Stomach smooth muscle (tissue), 2 donors: Measurements from ENCODE around the gene KBTBD13.
"Not testable (repeated sequence)": the region's sequence is repeated elsewhere in the genome, so short reads cannot be mapped to it uniquely, and the experiment has no call there.

Source experiments
- H3K27ac ChIP-seq: one replicate; pipeline ENCODE4 v1.7.0; 2013; ENCODE audit warnings: mild to moderate bottlenecking, low read length, inconsistent platforms
- H3K27me3 ChIP-seq, 2 donors: one replicate each; pipeline ENCODE4 v1.7.0; 2013; ENCODE audit warnings: low read length in 2 of 2; ENCODE audit not compliant: insufficient read depth in 2 of 2, control insufficient read depth in 1 of 2
- H3K36me3 ChIP-seq, 2 donors: one replicate each; pipeline ENCODE4 v1.7.0; 2013; ENCODE audit warnings: low read length in 2 of 2; ENCODE audit not compliant: control insufficient read depth in 2 of 2, insufficient read depth in 2 of 2
- H3K4me1 ChIP-seq: one replicate; pipeline ENCODE4 v1.7.0; 2013; ENCODE audit warnings: low read length; ENCODE audit not compliant: control insufficient read depth, insufficient read depth
- H3K4me3 ChIP-seq, 2 donors: one replicate each; pipeline ENCODE4 v1.7.0; 2013; ENCODE audit warnings: low read length in 2 of 2
- H3K9ac ChIP-seq, 2 donors: one replicate each; pipeline ENCODE4 v1.7.0; 2013; ENCODE audit warnings: low read length in 2 of 2, mild to moderate bottlenecking in 1 of 2
- H3K9me3 ChIP-seq, 2 donors: one replicate each; pipeline ENCODE4 v1.7.0; 2013; ENCODE audit warnings: low read length in 2 of 2; ENCODE audit not compliant: control insufficient read depth in 2 of 2
- donor health status: healthy.
- donor health status: Pancreatic carcinoma.

Gene KBTBD13

DNA sequence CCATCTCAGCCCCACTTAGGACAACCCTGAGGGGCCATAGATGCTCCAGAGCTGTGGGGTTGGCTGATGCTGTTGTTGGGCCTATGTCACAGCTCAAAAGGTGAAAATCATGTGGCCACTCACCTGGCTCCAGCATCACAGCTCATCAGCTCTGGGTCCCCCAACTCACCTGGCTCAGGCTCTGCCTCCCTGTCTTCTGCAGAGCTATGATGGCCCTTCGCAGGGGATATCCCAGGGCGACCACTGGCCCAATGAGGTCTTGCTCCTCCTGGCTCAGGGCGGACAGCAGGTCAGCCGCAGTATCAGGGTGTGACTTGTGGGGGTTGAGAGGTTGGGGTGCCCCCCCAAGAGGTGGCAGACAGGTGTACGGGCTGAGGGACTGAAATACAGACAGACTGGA lies 22.8 kb downstream of the KBTBD13 start:
- Histone ChIP-seq H3K27me3 (no peaks in the 10 kb centered on the region), H3K4me1 (peaks cover 26% of the 10 kb centered on the region), H3K9me3 (no peaks in the 10 kb centered on the region), H3K4me3 (no peak overlapping the region), H3K9ac (no peak overlapping the region), H3K36me3 (peaks cover 17 to 25% of the 10 kb centered on the region in 2 donors), H3K27ac (no peak overlapping the region)

GRCh38 chr15:65099801-65100200 lies 23.3 kb downstream of the KBTBD13 start:
- peaks cover 17 to 27% of the 10 kb centered on the region in 2 donors for H3K36me3 ChIP-seq
- H3K27me3 ChIP-seq, H3K9ac ChIP-seq, H3K27ac ChIP-seq, H3K9me3 ChIP-seq, H3K4me3 ChIP-seq: not testable (repeated sequence)
- H3K4me1 ChIP-seq = peaks cover 21% of the 10 kb centered on the region

GRCh38 chr15:65100442-65100841 lies 23.9 kb downstream of the KBTBD13 start:
- no peak overlapping the region for H3K27ac ChIP-seq
- H3K9ac ChIP-seq = no peak overlapping the region
- H3K36me3 ChIP-seq = peaks cover 20 to 31% of the 10 kb centered on the region in 2 donors

GRCh38 chr15:65101411-65101890 lies 24.9 kb downstream of the KBTBD13 start:
- no peaks in the 10 kb centered on the region for H3K9me3 ChIP-seq
- H3K36me3 ChIP-seq = peaks cover 27 to 37% of the 10 kb centered on the region in 2 donors
- H3K4me3 ChIP-seq = no peak overlapping the region

More at GRCh38 chr15:65100442-65100841, 23.9 kb downstream of the KBTBD13 start:
- Histone ChIP-seq H3K9me3 (no peaks in the 10 kb centered on the region), H3K4me1 (peaks cover 15% of the 10 kb centered on the region), H3K27me3 (no peaks in the 10 kb centered on the region), H3K4me3 (no peak overlapping the region)

DNA sequence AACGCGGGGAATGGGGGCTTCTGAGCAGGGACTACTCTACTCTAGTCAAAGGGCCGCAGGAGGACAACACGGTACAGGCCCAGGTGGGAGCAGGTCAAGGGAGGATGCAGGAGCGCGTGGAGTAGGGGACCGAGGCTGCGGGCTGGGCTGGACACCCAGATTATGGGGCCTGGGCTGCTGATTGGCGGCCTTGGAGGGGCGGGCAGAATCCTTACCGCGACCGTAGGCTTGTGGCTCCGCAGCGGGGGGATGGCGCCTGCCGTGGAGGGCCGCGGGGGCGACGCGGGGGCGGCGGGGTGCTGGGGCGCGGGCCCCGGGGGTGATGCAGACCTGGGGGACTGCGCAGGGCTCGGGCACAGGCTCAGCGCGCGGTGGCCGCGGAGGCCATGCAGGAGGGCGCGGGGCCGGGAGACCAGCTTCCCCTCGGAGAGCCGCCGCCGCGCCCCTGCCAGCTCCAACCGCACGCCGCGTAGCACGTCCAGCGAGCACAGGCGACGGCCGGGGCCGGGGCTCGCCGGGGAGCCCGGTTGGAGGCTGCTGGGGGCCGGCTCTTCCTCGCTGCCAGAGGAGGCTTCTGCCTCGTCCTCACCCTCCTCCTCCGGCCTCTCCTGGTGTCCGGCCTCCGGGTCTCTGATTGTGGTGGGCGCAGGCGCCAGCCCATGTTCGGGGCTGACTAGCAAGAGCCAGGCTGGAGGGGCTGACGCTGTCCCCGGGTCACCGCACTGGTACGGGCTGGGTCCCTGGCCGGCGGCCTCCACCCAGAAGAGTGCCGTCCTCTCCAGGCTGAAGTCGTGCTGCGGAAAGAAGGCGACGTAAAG lies 25.6 kb downstream of the KBTBD13 start:
- Histone ChIP-seq H3K9ac (no peak overlapping the region), H3K4me1 (peaks cover 7% of the 10 kb centered on the region), H3K27me3 (no peaks in the 10 kb centered on the region), H3K27ac (no peak overlapping the region), H3K4me3 (no peak overlapping the region), H3K9me3 (no peaks in the 10 kb centered on the region), H3K36me3 (peaks cover 27 to 36% of the 10 kb centered on the region in 2 donors)

More at GRCh38 chr15:65101411-65101890, 24.9 kb downstream of the KBTBD13 start:
- no peak overlapping the region for H3K27ac ChIP-seq
- no peak overlapping the region for H3K9ac ChIP-seq
- H3K27me3 ChIP-seq = no peaks in the 10 kb centered on the region
- peaks cover 9% of the 10 kb centered on the region for H3K4me1 ChIP-seq

- Histone ChIP-seq H3K9ac (no peak overlapping the region), H3K27ac (no peak overlapping the region), H3K27me3 (no peaks in the 10 kb centered on the region), H3K36me3 (peaks cover 27 to 34% of the 10 kb centered on the region in 2 donors), H3K4me1 (peaks cover 7% of the 10 kb centered on the region), H3K4me3 (no peak overlapping the region), H3K9me3 (no peaks in the 10 kb centered on the region)
Observed at GRCh38 chr15:65102912-65103311, 26.4 kb downstream of the KBTBD13 start.

DNA sequence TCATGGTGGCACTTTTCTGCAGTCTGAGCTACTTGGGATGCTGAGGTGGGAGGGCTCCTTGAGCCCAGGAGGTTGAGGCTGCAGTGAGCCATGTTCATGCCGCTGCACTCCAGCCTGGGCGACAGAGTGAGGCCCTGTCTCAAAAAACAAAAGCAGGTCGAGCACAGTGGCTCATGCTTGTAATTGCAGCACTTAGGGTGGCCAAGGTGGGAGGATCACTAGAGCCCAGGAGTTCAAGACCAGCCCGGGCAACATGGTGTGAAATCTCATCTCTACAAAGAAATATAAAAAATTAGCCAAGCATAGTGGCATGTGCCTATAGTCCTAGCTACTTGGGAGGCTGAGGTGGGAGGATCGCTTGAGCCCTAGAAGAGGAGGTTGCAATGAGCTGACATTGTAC lies 28.5 kb downstream of the KBTBD13 start:
- Histone ChIP-seq H3K27me3 (no peaks in the 10 kb centered on the region), H3K9me3 (no peaks in the 10 kb centered on the region), H3K4me1 (peaks cover 7% of the 10 kb centered on the region), H3K27ac (no peak overlapping the region), H3K4me3 (no peak overlapping the region), H3K36me3 (peaks cover 19 to 20% of the 10 kb centered on the region in 2 donors), H3K9ac (no peak overlapping the region)

- H3K4me1 ChIP-seq = peaks cover 7% of the 10 kb centered on the region
- H3K9ac ChIP-seq = no peak overlapping the region
- no peak overlapping the region for H3K4me3 ChIP-seq
- H3K36me3 ChIP-seq = peaks cover 14 to 17% of the 10 kb centered on the region in 2 donors
- H3K9me3 ChIP-seq = no peaks in the 10 kb centered on the region
- no peak overlapping the region for H3K27ac ChIP-seq
- no peaks in the 10 kb centered on the region for H3K27me3 ChIP-seq
Observed at GRCh38 chr15:65106011-65106590, 29.6 kb downstream of the KBTBD13 start.

- no peak overlapping the region for H3K27ac ChIP-seq
- no peaks in the 10 kb centered on the region for H3K27me3 ChIP-seq
- no peak overlapping the region for H3K9ac ChIP-seq
- H3K36me3 ChIP-seq = peaks cover 17 to 26% of the 10 kb centered on the region in 2 donors
- no peak overlapping the region for H3K4me3 ChIP-seq
- H3K4me1 ChIP-seq = no peaks in the 10 kb centered on the region
- no peaks in the 10 kb centered on the region for H3K9me3 ChIP-seq
Observed at GRCh38 chr15:65110676-65111292, 34.2 kb downstream of the KBTBD13 start.

- no peaks in the 10 kb centered on the region for H3K9me3 ChIP-seq
- no peaks in the 10 kb centered on the region for H3K27me3 ChIP-seq
- no peak within 1 kb of the TSS for H3K27ac ChIP-seq
- no peak within 1 kb of the TSS for H3K9ac ChIP-seq
- peaks cover 34 to 47% of the 10 kb centered on the region in 2 donors for H3K36me3 ChIP-seq
- no peaks in the 10 kb centered on the region for H3K4me1 ChIP-seq
- no peak within 1 kb of the TSS for H3K4me3 ChIP-seq
Observed at GRCh38 chr15:65115086-65115485, 38.5 kb downstream of the KBTBD13 start, which contains the start of gene UBAP1L. Gene UBAP1L (minus strand): TSS chr15:65115200. CDS start chr15:65106215, 8,985 bp downstream.
